ENCODE measurements around the gene COX10.

Gene COX10

GRCh38 chr17:14138649-14139048 lies 69.3 kb downstream of the COX10 start:
- H3K4me1 ChIP-seq (ENCODE audit: control insufficient read depth in 2 of 2, insufficient read depth in 2 of 2, low read length in 2 of 2) = peaks cover 0 to under 1% of the 10 kb centered on the region in 2 donors
- H3K4me3 ChIP-seq (ENCODE audit: low read length in 2 of 2) = no peak overlapping the region
- H3K27ac ChIP-seq (ENCODE audit: low read depth in 2 of 2, low read length in 2 of 2) = no peak overlapping the region
- H3K27me3 ChIP-seq (ENCODE audit: control insufficient read depth in 2 of 2, insufficient read depth in 2 of 2, low read length in 2 of 2) = no peaks in the 10 kb centered on the region
- H3K9me3 ChIP-seq (ENCODE audit: control insufficient read depth in 2 of 2, low read length in 2 of 2) = no peaks in the 10 kb centered on the region
- H3K9ac ChIP-seq (ENCODE audit: low read depth in 1 of 2, low read length in 2 of 2) = no peak overlapping the region
- H3K36me3 ChIP-seq (ENCODE audit: control insufficient read depth in 2 of 2, insufficient read depth in 2 of 2, low read length in 2 of 2) = no peaks in the 10 kb centered on the region

- H3K4me1 ChIP-seq (ENCODE audit: control insufficient read depth in 2 of 2, insufficient read depth in 2 of 2, low read length in 2 of 2) = peaks cover 0 to 3% of the 10 kb centered on the region in 2 donors
- no peak overlapping the region for H3K27ac ChIP-seq (ENCODE audit: low read depth in 2 of 2, low read length in 2 of 2)
- H3K9me3 ChIP-seq (ENCODE audit: control insufficient read depth in 2 of 2, low read length in 2 of 2) = no peaks in the 10 kb centered on the region
- H3K9ac ChIP-seq (ENCODE audit: low read depth in 1 of 2, low read length in 2 of 2) = no peak overlapping the region
- H3K36me3 ChIP-seq (ENCODE audit: control insufficient read depth in 2 of 2, insufficient read depth in 2 of 2, low read length in 2 of 2) = no peaks in the 10 kb centered on the region
- H3K4me3 ChIP-seq (ENCODE audit: low read length in 2 of 2) = no peak overlapping the region
- H3K27me3 ChIP-seq (ENCODE audit: control insufficient read depth in 2 of 2, insufficient read depth in 2 of 2, low read length in 2 of 2) = no peaks in the 10 kb centered on the region
These were observed 74.4 kb downstream of the COX10 start for GRCh38 chr17:14143688-14144087.

DNA sequence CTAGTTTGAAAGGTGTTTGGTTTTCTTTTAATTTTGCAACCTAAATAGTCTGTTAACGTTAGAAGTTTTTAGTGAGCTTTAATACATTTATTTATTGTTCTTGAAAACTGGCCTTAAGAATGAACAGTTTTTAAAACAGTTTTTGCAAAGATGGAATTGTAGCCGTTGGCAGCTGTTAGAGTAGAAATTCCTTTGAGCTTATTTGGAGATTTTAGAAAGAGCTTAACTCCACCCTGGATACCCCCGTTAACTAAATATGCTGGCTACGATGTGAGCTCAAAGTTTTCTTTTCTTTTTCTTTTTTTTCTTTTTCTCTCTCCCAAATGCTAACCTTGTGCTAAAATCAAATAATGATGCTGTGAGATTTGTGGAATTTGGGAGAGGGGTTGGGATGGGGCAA lies 75.2 kb downstream of the COX10 start:
- H3K9me3 ChIP-seq (ENCODE audit: control insufficient read depth in 2 of 2, low read length in 2 of 2) = no peaks in the 10 kb centered on the region
- H3K9ac ChIP-seq (ENCODE audit: low read depth in 1 of 2, low read length in 2 of 2) = no peak overlapping the region
- H3K27me3 ChIP-seq (ENCODE audit: control insufficient read depth in 2 of 2, insufficient read depth in 2 of 2, low read length in 2 of 2) = no peaks in the 10 kb centered on the region
- H3K36me3 ChIP-seq (ENCODE audit: control insufficient read depth in 2 of 2, insufficient read depth in 2 of 2, low read length in 2 of 2) = no peaks in the 10 kb centered on the region
- peaks cover 0 to 3% of the 10 kb centered on the region in 2 donors for H3K4me1 ChIP-seq (ENCODE audit: control insufficient read depth in 2 of 2, insufficient read depth in 2 of 2, low read length in 2 of 2)
- H3K4me3 ChIP-seq (ENCODE audit: low read length in 2 of 2) = no peak overlapping the region
- no peak overlapping the region for H3K27ac ChIP-seq (ENCODE audit: low read depth in 2 of 2, low read length in 2 of 2)

GRCh38 chr17:14149751-14150150 lies 80.4 kb downstream of the COX10 start:
- no peaks in the 10 kb centered on the region for H3K36me3 ChIP-seq (ENCODE audit: control insufficient read depth in 2 of 2, insufficient read depth in 2 of 2, low read length in 2 of 2)
- H3K9me3 ChIP-seq (ENCODE audit: control insufficient read depth in 2 of 2, low read length in 2 of 2) = no peaks in the 10 kb centered on the region

DNA sequence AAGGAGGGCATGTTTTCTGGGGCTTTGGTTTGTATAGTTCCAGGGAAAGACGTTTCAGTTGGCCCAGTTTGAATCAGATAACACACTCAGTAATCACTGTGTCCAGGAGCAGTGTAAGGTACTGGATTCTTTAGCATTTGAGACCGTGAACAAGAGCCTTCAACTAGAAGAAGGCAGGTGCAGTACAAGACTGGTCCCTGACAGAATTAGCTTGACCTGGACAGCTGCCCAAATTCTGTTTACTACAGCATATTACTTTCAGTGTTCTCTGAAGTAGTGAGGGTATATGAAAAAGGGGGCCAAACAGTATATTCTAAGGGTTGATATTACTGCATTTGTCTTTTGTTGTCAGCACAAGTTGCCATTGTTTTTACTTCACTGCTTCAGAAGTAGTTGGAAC lies 81.3 kb downstream of the COX10 start:
- no peak overlapping the region for H3K27ac ChIP-seq (ENCODE audit: low read depth in 2 of 2, low read length in 2 of 2)

More at GRCh38 chr17:14149751-14150150, 80.4 kb downstream of the COX10 start:
- H3K9ac ChIP-seq (ENCODE audit: low read depth in 1 of 2, low read length in 2 of 2) = no peak overlapping the region
- no peaks in the 10 kb centered on the region for H3K27me3 ChIP-seq (ENCODE audit: control insufficient read depth in 2 of 2, insufficient read depth in 2 of 2, low read length in 2 of 2)
- no peak overlapping the region for H3K4me3 ChIP-seq (ENCODE audit: low read length in 2 of 2)
- H3K4me1 ChIP-seq (ENCODE audit: control insufficient read depth in 2 of 2, insufficient read depth in 2 of 2, low read length in 2 of 2) = no peaks in the 10 kb centered on the region
- H3K27ac ChIP-seq (ENCODE audit: low read depth in 2 of 2, low read length in 2 of 2) = no peak overlapping the region

DNA sequence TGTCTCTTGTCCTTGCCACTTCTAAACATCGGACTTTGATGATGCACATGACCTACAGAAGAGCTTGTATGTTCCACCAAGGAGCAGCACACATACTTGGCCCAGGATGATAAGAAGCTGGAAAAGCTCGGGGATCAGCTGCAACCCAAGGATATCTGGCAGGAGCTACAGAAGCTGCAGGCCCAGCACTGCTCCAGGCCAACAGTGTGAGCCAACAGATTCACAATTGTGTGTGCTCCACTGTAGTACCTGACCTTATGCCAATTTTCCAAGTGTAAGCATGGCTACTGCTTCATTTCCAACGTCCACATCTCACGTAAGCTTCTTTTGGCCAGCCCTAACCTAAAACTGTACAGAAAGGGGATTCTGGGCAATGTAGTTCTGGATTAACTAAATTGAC lies 83.4 kb downstream of the COX10 start:
- Histone ChIP-seq H3K27me3 (ENCODE audit: control insufficient read depth in 2 of 2, insufficient read depth in 2 of 2, low read length in 2 of 2) (no peaks in the 10 kb centered on the region), H3K4me3 (ENCODE audit: low read length in 2 of 2) (no peak overlapping the region), H3K4me1 (ENCODE audit: control insufficient read depth in 2 of 2, insufficient read depth in 2 of 2, low read length in 2 of 2) (no peaks in the 10 kb centered on the region), H3K9ac (ENCODE audit: low read depth in 1 of 2, low read length in 2 of 2) (no peak overlapping the region), H3K27ac (ENCODE audit: low read depth in 2 of 2, low read length in 2 of 2) (no peak overlapping the region), H3K9me3 (ENCODE audit: control insufficient read depth in 2 of 2, low read length in 2 of 2) (no peaks in the 10 kb centered on the region), H3K36me3 (ENCODE audit: control insufficient read depth in 2 of 2, insufficient read depth in 2 of 2, low read length in 2 of 2) (no peaks in the 10 kb centered on the region)

More for the DNA sequence above, 81.3 kb downstream of the COX10 start:
- Histone ChIP-seq H3K9me3 (ENCODE audit: control insufficient read depth in 2 of 2, low read length in 2 of 2) (no peaks in the 10 kb centered on the region), H3K9ac (ENCODE audit: low read depth in 1 of 2, low read length in 2 of 2) (no peak overlapping the region), H3K4me3 (ENCODE audit: low read length in 2 of 2) (no peak overlapping the region), H3K36me3 (ENCODE audit: control insufficient read depth in 2 of 2, insufficient read depth in 2 of 2, low read length in 2 of 2) (no peaks in the 10 kb centered on the region), H3K4me1 (ENCODE audit: control insufficient read depth in 2 of 2, insufficient read depth in 2 of 2, low read length in 2 of 2) (no peaks in the 10 kb centered on the region), H3K27me3 (ENCODE audit: control insufficient read depth in 2 of 2, insufficient read depth in 2 of 2, low read length in 2 of 2) (no peaks in the 10 kb centered on the region)

DNA sequence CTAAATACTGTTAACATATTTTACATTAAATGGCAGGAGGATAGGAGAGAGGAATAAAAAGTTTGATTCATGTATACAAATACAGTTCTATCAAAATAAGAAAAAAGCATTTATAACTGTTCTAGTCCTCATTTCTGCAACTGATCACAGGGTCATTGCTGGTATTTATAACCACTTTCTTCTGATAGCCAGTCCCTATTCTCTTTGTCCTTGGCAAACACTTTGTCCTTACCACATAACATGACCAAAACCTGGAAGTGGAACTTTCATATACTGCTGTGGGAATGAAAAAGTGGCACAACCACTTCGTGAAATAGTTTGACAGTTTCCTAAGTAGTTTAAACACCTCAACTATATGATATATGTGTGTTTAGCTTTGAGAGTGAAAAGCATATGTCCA lies 84.1 kb downstream of the COX10 start:
- no peaks in the 10 kb centered on the region for H3K36me3 ChIP-seq (ENCODE audit: control insufficient read depth in 2 of 2, insufficient read depth in 2 of 2, low read length in 2 of 2)
- H3K9me3 ChIP-seq (ENCODE audit: control insufficient read depth in 2 of 2, low read length in 2 of 2) = no peaks in the 10 kb centered on the region
- H3K27me3 ChIP-seq (ENCODE audit: control insufficient read depth in 2 of 2, insufficient read depth in 2 of 2, low read length in 2 of 2) = no peaks in the 10 kb centered on the region
- H3K4me3 ChIP-seq (ENCODE audit: low read length in 2 of 2) = no peak overlapping the region
- H3K27ac ChIP-seq (ENCODE audit: low read depth in 2 of 2, low read length in 2 of 2) = no peak overlapping the region
- no peaks in the 10 kb centered on the region for H3K4me1 ChIP-seq (ENCODE audit: control insufficient read depth in 2 of 2, insufficient read depth in 2 of 2, low read length in 2 of 2)
- H3K9ac ChIP-seq (ENCODE audit: low read depth in 1 of 2, low read length in 2 of 2) = no peak overlapping the region

DNA sequence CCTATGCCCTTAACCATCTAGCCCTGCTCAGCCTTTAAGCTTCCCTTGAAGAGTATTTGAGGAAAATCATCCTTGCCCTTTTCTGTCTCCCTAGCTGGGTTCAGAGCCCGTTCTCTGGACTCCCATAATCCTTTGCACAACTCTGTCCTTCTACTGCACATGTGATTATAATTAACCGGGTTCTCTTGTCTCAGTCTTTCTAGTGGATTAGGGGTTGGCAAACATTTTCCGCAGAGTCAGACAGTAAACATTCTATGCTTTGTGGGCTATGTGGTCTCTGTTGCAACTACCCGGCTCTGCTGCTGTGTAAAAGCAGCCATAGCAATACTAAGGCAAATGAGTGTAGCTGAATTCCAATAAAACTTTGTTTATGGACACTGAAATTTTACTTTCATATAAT lies 87.4 kb downstream of the COX10 start:
- H3K9ac ChIP-seq (ENCODE audit: low read depth in 1 of 2, low read length in 2 of 2) = no peak overlapping the region

GRCh38 chr17:14157822-14158221 lies 88.5 kb downstream of the COX10 start:
- Histone ChIP-seq H3K4me3 (ENCODE audit: low read length in 2 of 2) (no peak overlapping the region), H3K36me3 (ENCODE audit: control insufficient read depth in 2 of 2, insufficient read depth in 2 of 2, low read length in 2 of 2) (no peaks in the 10 kb centered on the region), H3K27ac (ENCODE audit: low read depth in 2 of 2, low read length in 2 of 2) (no peak overlapping the region), H3K4me1 (ENCODE audit: control insufficient read depth in 2 of 2, insufficient read depth in 2 of 2, low read length in 2 of 2) (no peaks in the 10 kb centered on the region), H3K9ac (ENCODE audit: low read depth in 1 of 2, low read length in 2 of 2) (no peak overlapping the region), H3K27me3 (ENCODE audit: control insufficient read depth in 2 of 2, insufficient read depth in 2 of 2, low read length in 2 of 2) (no peaks in the 10 kb centered on the region), H3K9me3 (ENCODE audit: control insufficient read depth in 2 of 2, low read length in 2 of 2) (no peaks in the 10 kb centered on the region)

More for the DNA sequence above, 87.4 kb downstream of the COX10 start:
- Histone ChIP-seq H3K36me3 (ENCODE audit: control insufficient read depth in 2 of 2, insufficient read depth in 2 of 2, low read length in 2 of 2) (no peaks in the 10 kb centered on the region), H3K27me3 (ENCODE audit: control insufficient read depth in 2 of 2, insufficient read depth in 2 of 2, low read length in 2 of 2) (no peaks in the 10 kb centered on the region), H3K9me3 (ENCODE audit: control insufficient read depth in 2 of 2, low read length in 2 of 2) (no peaks in the 10 kb centered on the region), H3K4me3 (ENCODE audit: low read length in 2 of 2) (no peak overlapping the region), H3K27ac (ENCODE audit: low read depth in 2 of 2, low read length in 2 of 2) (no peak overlapping the region), H3K4me1 (ENCODE audit: control insufficient read depth in 2 of 2, insufficient read depth in 2 of 2, low read length in 2 of 2) (no peaks in the 10 kb centered on the region)

DNA sequence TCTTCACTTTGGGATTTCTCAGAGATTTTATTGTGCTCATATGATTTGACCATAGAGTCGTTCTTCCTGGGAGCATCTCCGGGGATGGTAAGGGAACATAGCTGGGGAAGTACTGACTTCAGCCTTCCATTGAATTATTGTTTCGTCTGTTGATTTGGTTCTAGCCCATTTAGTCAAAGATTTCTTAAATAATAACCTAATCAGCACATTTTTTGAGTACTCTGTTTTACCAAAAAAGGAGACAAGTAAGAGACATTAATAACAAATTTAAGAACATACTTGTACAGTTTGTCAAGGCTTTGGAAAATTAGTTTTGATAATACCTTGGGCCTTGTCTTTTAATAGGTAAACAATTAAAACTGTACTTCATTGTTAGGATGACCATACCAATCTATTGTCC lies 89.4 kb downstream of the COX10 start:
- Histone ChIP-seq H3K4me1 (ENCODE audit: control insufficient read depth in 2 of 2, insufficient read depth in 2 of 2, low read length in 2 of 2) (no peaks in the 10 kb centered on the region), H3K4me3 (ENCODE audit: low read length in 2 of 2) (no peak overlapping the region), H3K27ac (ENCODE audit: low read depth in 2 of 2, low read length in 2 of 2) (no peak overlapping the region), H3K27me3 (ENCODE audit: control insufficient read depth in 2 of 2, insufficient read depth in 2 of 2, low read length in 2 of 2) (no peaks in the 10 kb centered on the region), H3K9me3 (ENCODE audit: control insufficient read depth in 2 of 2, low read length in 2 of 2) (no peaks in the 10 kb centered on the region), H3K9ac (ENCODE audit: low read depth in 1 of 2, low read length in 2 of 2) (no peak overlapping the region), H3K36me3 (ENCODE audit: control insufficient read depth in 2 of 2, insufficient read depth in 2 of 2, low read length in 2 of 2) (no peaks in the 10 kb centered on the region)

DNA sequence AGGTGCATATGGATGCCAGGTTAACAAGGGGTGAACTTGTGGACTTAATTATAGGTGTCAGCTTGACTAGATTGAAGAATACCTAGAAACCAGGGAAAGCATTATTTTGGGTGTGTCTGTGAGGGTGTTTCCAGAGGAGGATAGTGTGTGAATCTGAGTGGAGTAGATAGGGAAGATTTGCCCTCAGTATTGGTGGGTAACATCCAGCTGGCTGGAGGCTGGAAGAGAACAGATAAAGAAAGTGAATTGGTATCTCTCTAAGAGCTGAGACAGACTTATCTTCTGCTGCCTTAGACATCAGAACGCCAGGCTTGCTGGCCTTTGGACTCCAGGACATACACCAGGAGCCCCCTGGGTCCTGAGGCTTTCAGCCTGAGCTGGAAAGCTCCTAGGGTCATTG lies 92.1 kb downstream of the COX10 start:
- Histone ChIP-seq H3K36me3 (ENCODE audit: control insufficient read depth in 2 of 2, insufficient read depth in 2 of 2, low read length in 2 of 2) (peaks cover 0 to 3% of the 10 kb centered on the region in 2 donors), H3K9me3 (ENCODE audit: control insufficient read depth in 2 of 2, low read length in 2 of 2) (no peaks in the 10 kb centered on the region), H3K27ac (ENCODE audit: low read depth in 2 of 2, low read length in 2 of 2) (no peak overlapping the region), H3K4me1 (ENCODE audit: control insufficient read depth in 2 of 2, insufficient read depth in 2 of 2, low read length in 2 of 2) (no peaks in the 10 kb centered on the region), H3K9ac (ENCODE audit: low read depth in 1 of 2, low read length in 2 of 2) (no peak overlapping the region), H3K4me3 (ENCODE audit: low read length in 2 of 2) (no peak overlapping the region), H3K27me3 (ENCODE audit: control insufficient read depth in 2 of 2, insufficient read depth in 2 of 2, low read length in 2 of 2) (no peaks in the 10 kb centered on the region)

Data from mucosa of rectum (tissue), 2 donors.